A673 (cell line): ENCODE measurements around the gene SPAG16. TPM values are rescaled to one million over a fixed set of nuclear protein-coding genes. Genes with fewer than 3 reads are reported as not detected.
"Not testable (repeated sequence)": the region's sequence is repeated elsewhere in the genome, so short reads cannot be mapped to it uniquely, and the experiment has no call there.

Experiments
- BruUV-seq: library from RNA; stranded (reverse); fragments of 400-500 nt; replicated peaks from 2 replicates; lab custom pipeline; 2021; lab: Mats Ljungman, UMichigan
- CTCF ChIA-PET: fragments of 300-600 bp; sonication (Branson Sonifier 250); formaldehyde crosslinking; loops from one replicate; lab custom pipeline; 2022; ENCODE audit warnings: antibody characterized with exemption; lab: Charles Lee
- POLR2A ChIA-PET: fragments of 300-600 bp; sonication (Branson Sonifier 250); formaldehyde crosslinking; loops from one replicate; lab custom pipeline; 2022; ENCODE audit warnings: antibody characterized with exemption; ENCODE audit not compliant: low non-redundant PET; lab: Charles Lee
- DNase-seq: peaks from one replicate; pipeline ENCODE4 v3.0.0-alpha.2; 2015; ENCODE audit warnings: low spot score
- H3K27ac ChIP-seq: fragments of 200-600 bp; sonication (generic); 2 replicates; pipeline ENCODE4 v1.5.1; 2016; ENCODE audit warnings: mixed run types, low read depth, mild to moderate bottlenecking, mixed read lengths, antibody characterized with exemption, low read length; ENCODE audit not compliant: poor library complexity, severe bottlenecking
- H3K27me3 ChIP-seq: fragments of 200-600 bp; sonication (generic); replicated peaks from 2 replicates; pipeline ENCODE4 v1.6.1; 2017; ENCODE audit warnings: mixed run types, low read depth, mild to moderate bottlenecking, mixed read lengths, antibody characterized with exemption, low read length; ENCODE audit not compliant: insufficient read depth, poor library complexity
- H3K36me3 ChIP-seq: fragments of 200-600 bp; sonication (generic); 2 replicates; pipeline ENCODE4 v1.6.1; 2016; ENCODE audit warnings: mixed run types, mild to moderate bottlenecking, mixed read lengths, antibody characterized with exemption, low read length; ENCODE audit not compliant: insufficient read depth, poor library complexity, severe bottlenecking
- H3K4me1 ChIP-seq: fragments of 200-600 bp; sonication (generic); 2 replicates; pipeline ENCODE4 v1.6.1; 2017; ENCODE audit warnings: mixed run types, mild to moderate bottlenecking, mixed read lengths, antibody characterized with exemption, low read length; ENCODE audit not compliant: insufficient read depth, poor library complexity, severe bottlenecking
- H3K4me3 ChIP-seq: fragments of 200-600 bp; sonication (generic); 2 replicates; pipeline ENCODE4 v1.5.1; 2016; ENCODE audit warnings: low read depth, mixed run types, mild to moderate bottlenecking, mixed read lengths, low read length; ENCODE audit not compliant: poor library complexity, severe bottlenecking
- H3K9me3 ChIP-seq: fragments of 200-600 bp; sonication (generic); 2 replicates; pipeline ENCODE4 v1.6.1; 2016; ENCODE audit warnings: mixed run types, low read depth, mild to moderate bottlenecking, mixed read lengths, antibody characterized with exemption, low read length; ENCODE audit not compliant: poor library complexity, severe bottlenecking
- CTCF ChIP-seq: fragments of 300-800, 200-600 bp; sonication (generic); conservative IDR thresholded peaks from 2 replicates; pipeline ENCODE4 v1.5.1; 2017; ENCODE audit warnings: low read depth, mild to moderate bottlenecking, antibody characterized with exemption, low read length, moderate library complexity, mixed read lengths
- EZH2 ChIP-seq: fragments of 200-600 bp; sonication (generic); IDR thresholded peaks from 2 replicates; pipeline ENCODE4 v1.6.1; 2017; ENCODE audit warnings: borderline replicate concordance, low read depth, mild to moderate bottlenecking, mixed read lengths, antibody characterized with exemption, low read length; ENCODE audit not compliant: poor library complexity, severe bottlenecking
- intact Hi-C: fragments of 100-400 bp; cut with micrococcal nuclease; formaldehyde crosslinking; loops from one replicate; pipeline ENCODE4 v1.10.0; 2022; ENCODE audit not compliant: unreplicated experiment
- total RNA-seq: library from RNA; stranded (reverse); gene quantifications from 2 replicates; pipeline ENCODE4 v1.2.3, GENCODE V29; 2021

SPAG16 gene
- total RNA-seq, 1 experiment from 2014 or later = 13.1 TPM

- H3K27me3 ChIP-seq = no peaks in the 10 kb centered on the region
- no peaks in the 10 kb centered on the region for H3K36me3 ChIP-seq
- ChIA-PET CTCF (no interaction called here), POLR2A (no interaction called here)
- H3K27ac ChIP-seq = no peak overlapping the region
- H3K9me3 ChIP-seq = no peaks in the 10 kb centered on the region
- no peak for TF ChIP-seq CTCF
- no peak for TF ChIP-seq EZH2
- DNase-seq = no peak
- BruUV-seq = no TSS peak
- no peak overlapping the region for H3K4me3 ChIP-seq
- no peaks in the 10 kb centered on the region for H3K4me1 ChIP-seq
- intact Hi-C loops = no loop called here
Measured at GRCh38 chr2:213989207-213989606, 704.9 kb downstream of the SPAG16 start.

- Histone ChIP-seq H3K4me1 (no peaks in the 10 kb centered on the region), H3K9me3 (no peaks in the 10 kb centered on the region), H3K4me3 (no peak overlapping the region), H3K27ac (no peak overlapping the region), H3K36me3 (no peaks in the 10 kb centered on the region), H3K27me3 (no peaks in the 10 kb centered on the region)
- TF ChIP-seq EZH2 (no peak), CTCF (no peak)
- ChIA-PET CTCF (no interaction called here), POLR2A (no interaction called here)
- intact Hi-C loops = no loop called here
- no TSS peak for BruUV-seq
- no peak for DNase-seq
Measured at GRCh38 chr2:213991453-213992108, 707.3 kb downstream of the SPAG16 start.

- no peaks in the 10 kb centered on the region for H3K27me3 ChIP-seq
- CTCF ChIA-PET = no interaction called here
- TF ChIP-seq EZH2 (no peak), CTCF (no peak)
- no peak for DNase-seq
- no peaks in the 10 kb centered on the region for H3K36me3 ChIP-seq
- no peak overlapping the region for H3K4me3 ChIP-seq
- intact Hi-C loops = no loop called here
- no peaks in the 10 kb centered on the region for H3K4me1 ChIP-seq
- no TSS peak for BruUV-seq
- POLR2A ChIA-PET = no interaction called here
- H3K9me3 ChIP-seq = no peaks in the 10 kb centered on the region
- H3K27ac ChIP-seq = no peak overlapping the region
Measured at GRCh38 chr2:213995400-213996105, 711.3 kb downstream of the SPAG16 start.

GRCh38 chr2:213998976-213999375 is 714.7 kb downstream of the SPAG16 start:
- intact Hi-C loops, H3K4me1 ChIP-seq, CTCF ChIA-PET, H3K9me3 ChIP-seq, H3K27me3 ChIP-seq, H3K36me3 ChIP-seq, H3K4me3 ChIP-seq, POLR2A ChIA-PET, H3K27ac ChIP-seq, BruUV-seq: not testable (repeated sequence)
- peak; percentile 3 for DNase-seq
